Subcutaneous abdominal adipose tissue (tissue), 5 donors: ENCODE measurements around the gene DBN1.
"Not testable (repeated sequence)": the region's sequence is repeated elsewhere in the genome, so short reads cannot be mapped to it uniquely, and the experiment has no call there.

Source experiments
- H3K27ac ChIP-seq: one replicate; pipeline ENCODE4 v1.7.0; 2013; ENCODE audit warnings: low read depth, mild to moderate bottlenecking, inconsistent platforms, low read length, moderate library complexity
- H3K27me3 ChIP-seq, 5 donors: one replicate each; pipeline ENCODE4 v1.7.0; 2013; ENCODE audit warnings: low read length in 5 of 5, inconsistent platforms in 1 of 5; ENCODE audit not compliant: control insufficient read depth in 5 of 5, insufficient read depth in 4 of 5
- H3K36me3 ChIP-seq, 5 donors: one replicate each; pipeline ENCODE4 v1.7.0; 2013; ENCODE audit warnings: low read length in 5 of 5; ENCODE audit not compliant: control insufficient read depth in 5 of 5, insufficient read depth in 5 of 5
- H3K4me1 ChIP-seq, 5 donors: one replicate each; pipeline ENCODE4 v1.7.0; 2013; ENCODE audit warnings: low read length in 5 of 5, mild to moderate bottlenecking in 3 of 5, moderate library complexity in 1 of 5; ENCODE audit not compliant: control insufficient read depth in 5 of 5, insufficient read depth in 5 of 5
- H3K4me3 ChIP-seq, 5 donors: one replicate each; pipeline ENCODE4 v1.7.0; 2013; ENCODE audit warnings: low read length in 5 of 5, low read depth in 1 of 5
- H3K9ac ChIP-seq, 5 donors: one replicate each; pipeline ENCODE4 v1.7.0; 2013; ENCODE audit warnings: low read length in 5 of 5, mild to moderate bottlenecking in 4 of 5, moderate library complexity in 3 of 5
- H3K9me3 ChIP-seq, 5 donors: one replicate each; pipeline ENCODE4 v1.7.0; 2013; ENCODE audit warnings: low read length in 5 of 5; ENCODE audit not compliant: control insufficient read depth in 5 of 5
- donor health status: healthy.
- donor health status: healthy.
- donor health status: healthy.
- donor health status: healthy.
- donor health status: healthy.

DBN1 gene

DNA sequence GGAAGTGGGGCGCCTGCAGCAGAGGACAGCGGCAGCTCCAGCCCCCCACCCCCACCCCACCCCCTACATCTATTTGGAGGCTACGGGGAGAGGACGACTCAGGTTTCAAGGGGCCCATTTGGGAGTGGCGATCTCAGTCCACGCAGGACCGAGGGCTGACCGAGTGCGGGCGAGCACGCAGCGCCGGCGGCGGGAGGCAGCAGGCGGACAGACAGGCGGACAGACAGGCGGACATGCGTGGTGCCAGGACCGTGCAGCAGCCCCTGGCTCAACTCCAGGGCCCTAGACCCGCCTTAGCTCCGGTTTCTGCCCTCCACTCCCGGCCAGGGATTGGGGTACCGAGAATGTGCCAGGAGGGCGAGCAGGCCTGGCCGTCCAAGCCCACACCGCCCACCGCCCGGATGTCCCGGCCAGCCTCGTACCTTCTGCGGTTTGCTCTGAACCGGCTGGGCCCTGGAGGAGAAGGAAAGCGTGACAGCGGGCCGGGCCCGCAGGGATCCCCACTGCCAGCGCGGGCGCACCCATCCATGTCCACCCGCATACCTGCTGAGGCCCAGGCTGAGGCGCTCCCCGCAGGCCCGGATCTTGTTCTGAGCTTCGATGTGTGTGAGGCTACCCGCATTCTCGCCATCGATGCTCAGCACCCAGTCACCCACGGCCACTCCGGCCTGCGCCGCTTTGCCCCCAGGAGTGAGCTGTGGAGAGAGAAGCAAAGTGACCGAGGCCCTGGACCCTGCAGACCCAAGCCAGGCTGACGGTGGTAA lies 18.7 kb upstream of the DBN1 start:
- no peak overlapping the region for H3K4me3 ChIP-seq
- no peak overlapping the region for H3K9ac ChIP-seq
- peaks cover 0 to 40% (median 34%) of the 10 kb centered on the region in 5 donors for H3K4me1 ChIP-seq
- H3K9me3 ChIP-seq, result no peaks in the 10 kb centered on the region
- H3K27ac ChIP-seq, result no peak overlapping the region
- H3K27me3 ChIP-seq, result no peaks in the 10 kb centered on the region
- peaks cover 0 to 55% (median 42%) of the 10 kb centered on the region in 5 donors for H3K36me3 ChIP-seq

DNA sequence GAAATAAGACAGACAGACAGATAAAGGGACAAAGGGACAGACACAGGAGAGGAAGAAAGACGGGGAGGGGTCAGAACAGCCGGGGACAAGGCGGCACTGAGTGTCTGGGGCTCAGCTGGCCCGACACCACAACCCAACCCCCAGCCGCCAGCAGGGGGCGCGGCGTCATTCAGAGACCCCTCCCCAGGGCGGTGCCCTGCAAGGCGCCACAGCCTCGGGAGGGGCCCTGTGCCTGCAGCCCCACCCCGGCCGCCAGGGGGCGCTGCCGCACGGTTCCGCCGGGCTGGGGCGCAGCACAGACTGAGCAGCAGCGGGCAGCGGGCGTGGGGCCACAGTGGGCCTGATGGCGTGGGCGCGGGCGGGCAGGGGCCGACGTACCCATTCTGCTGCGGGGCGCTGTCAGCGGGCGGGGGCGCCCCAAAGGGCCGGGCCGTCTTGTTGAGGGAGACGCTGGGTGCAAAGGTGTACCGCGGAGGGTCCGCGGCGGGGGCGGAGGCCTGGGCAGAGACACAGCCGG lies 18.1 kb upstream of the DBN1 start:
- H3K36me3 ChIP-seq, result peaks cover 0 to 57% (median 44%) of the 10 kb centered on the region in 5 donors
- H3K4me1 ChIP-seq, result peaks cover 0 to 34% (median 28%) of the 10 kb centered on the region in 5 donors
- H3K9ac ChIP-seq, result no peak overlapping the region
- H3K9me3 ChIP-seq, result no peaks in the 10 kb centered on the region
- H3K27me3 ChIP-seq, result no peaks in the 10 kb centered on the region
- H3K27ac ChIP-seq, result no peak overlapping the region
- no peak overlapping the region for H3K4me3 ChIP-seq

DNA sequence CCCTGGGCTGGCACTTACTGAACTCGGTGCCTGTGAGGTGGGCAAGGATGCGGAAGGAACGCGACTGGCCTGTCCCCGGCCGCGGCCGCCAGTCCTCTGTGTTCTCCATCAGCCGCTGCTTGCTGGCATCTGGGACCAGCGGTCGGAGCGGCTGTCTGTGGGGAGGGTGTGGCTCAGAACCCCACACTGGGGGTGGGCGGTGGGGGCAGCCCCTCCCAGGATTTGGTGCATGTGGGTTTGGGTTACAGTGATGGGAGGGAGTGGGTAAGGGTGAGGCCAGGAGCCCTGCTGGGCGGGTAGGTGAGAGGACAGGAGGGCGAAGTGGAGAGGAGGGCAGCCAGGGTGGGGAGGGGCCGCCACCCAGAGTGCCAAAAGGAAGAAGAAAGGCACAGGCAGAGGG lies 17.6 kb upstream of the DBN1 start:
- peaks cover 0 to 29% (median 23%) of the 10 kb centered on the region in 5 donors for H3K4me1 ChIP-seq
- no peak overlapping the region for H3K27ac ChIP-seq
- H3K4me3 ChIP-seq, result no peak overlapping the region
- H3K9ac ChIP-seq, result no peak overlapping the region
- H3K9me3 ChIP-seq, result no peaks in the 10 kb centered on the region
- peaks cover 0 to 57% (median 48%) of the 10 kb centered on the region in 5 donors for H3K36me3 ChIP-seq
- no peaks in the 10 kb centered on the region for H3K27me3 ChIP-seq

DNA sequence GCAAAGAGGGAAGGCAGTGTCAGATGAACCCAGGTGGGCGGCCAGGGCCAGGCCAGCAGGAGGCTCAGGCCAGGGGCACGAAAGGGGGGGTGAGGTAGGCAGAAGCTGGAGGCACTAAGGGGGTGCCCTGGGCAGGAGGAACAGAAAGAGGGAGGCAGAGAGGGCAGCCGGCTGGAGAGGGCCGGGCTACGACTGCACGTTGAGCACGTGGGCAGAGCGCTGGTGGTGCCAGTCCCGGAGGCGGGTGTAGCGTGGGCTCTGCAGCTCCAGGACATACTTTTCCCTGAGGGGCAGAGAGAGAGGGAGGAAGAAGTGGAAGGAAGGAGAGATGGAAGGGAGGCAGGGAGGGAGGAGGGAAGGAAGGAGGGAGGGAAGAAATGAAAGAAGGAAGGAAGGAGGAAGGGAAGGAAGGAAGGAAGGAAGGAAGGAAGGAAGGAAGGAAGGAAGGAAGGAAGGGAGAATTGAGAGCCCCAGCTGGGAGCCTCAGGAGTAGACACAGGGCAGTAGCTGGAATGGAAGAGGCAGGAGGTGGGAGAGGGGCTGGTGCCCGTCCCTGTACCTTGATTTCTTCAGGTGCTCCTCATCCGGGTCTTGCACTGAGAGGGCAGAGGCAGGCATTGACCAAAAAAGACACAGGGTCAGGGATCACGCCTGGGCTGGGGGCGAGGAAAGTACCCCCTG lies 17.0 kb upstream of the DBN1 start:
- Histone ChIP-seq H3K27me3 (no peaks in the 10 kb centered on the region), H3K4me3 (no peak overlapping the region), H3K36me3 (peaks cover 0 to 58% (median 51%) of the 10 kb centered on the region in 5 donors), H3K27ac (no peak overlapping the region), H3K4me1 (peaks cover 0 to 24% (median 18%) of the 10 kb centered on the region in 5 donors), H3K9ac (no peak overlapping the region), H3K9me3 (no peaks in the 10 kb centered on the region)

DNA sequence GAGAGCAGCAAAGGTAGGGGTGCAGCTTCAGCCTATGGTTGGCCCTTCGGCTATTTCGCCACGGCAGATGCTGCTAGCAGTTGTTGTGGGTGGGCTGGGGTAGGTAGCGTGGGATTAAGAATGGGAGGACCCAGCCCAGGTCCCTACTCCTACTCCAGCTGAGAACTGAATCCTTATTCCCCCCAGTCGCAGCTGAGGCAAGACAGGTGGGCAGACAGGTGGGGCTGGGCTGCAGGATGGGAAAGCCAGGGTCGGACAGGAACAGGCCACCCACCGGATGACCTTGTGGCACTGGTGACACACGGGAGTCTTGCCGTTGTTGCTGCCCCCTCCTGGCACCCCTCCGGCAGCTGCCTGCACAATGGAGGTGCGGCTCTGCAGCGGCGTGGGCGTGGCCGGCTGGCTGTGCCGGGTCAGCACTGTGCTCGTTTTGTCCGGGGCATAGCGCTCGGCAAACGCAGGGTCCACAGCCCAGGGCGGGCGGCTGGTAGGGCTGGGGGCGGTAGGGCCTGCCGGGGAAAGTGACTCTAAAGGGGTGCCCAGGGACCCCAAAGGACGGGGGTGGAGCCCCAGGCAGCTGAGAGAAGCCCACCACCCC lies 15.8 kb upstream of the DBN1 start:
- H3K27ac ChIP-seq, result no peak overlapping the region
- no peak overlapping the region for H3K9ac ChIP-seq
- H3K4me1 ChIP-seq, result peaks cover 0 to 11% (median 5%) of the 10 kb centered on the region in 5 donors
- peaks cover 0 to 70% (median 58%) of the 10 kb centered on the region in 5 donors for H3K36me3 ChIP-seq
- H3K4me3 ChIP-seq, result no peak overlapping the region
- no peaks in the 10 kb centered on the region for H3K9me3 ChIP-seq
- H3K27me3 ChIP-seq, result no peaks in the 10 kb centered on the region

DNA sequence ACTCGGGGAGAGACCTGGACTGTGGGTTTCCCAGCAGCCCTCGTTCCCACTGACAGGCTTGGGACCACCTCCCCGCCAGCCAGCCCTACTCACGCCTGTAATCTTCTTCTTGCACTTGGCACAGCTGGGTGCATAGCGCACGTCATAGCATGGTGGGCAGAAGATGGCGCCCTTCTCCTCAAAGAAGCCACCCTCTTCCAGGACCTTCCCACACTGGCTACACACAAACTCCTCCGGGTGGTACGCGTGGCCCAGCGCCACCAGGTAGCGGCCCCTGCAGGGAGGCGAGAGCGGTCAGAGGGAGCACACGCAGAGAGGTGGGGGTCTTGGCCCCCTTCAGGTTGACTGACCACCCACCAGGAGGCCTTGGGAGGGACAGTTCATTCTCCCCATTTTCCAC lies 14.5 kb upstream of the DBN1 start:
- H3K27me3 ChIP-seq, result no peaks in the 10 kb centered on the region
- H3K27ac ChIP-seq, result no peak overlapping the region
- no peaks in the 10 kb centered on the region for H3K9me3 ChIP-seq
- no peak overlapping the region for H3K4me3 ChIP-seq
- H3K9ac ChIP-seq, result no peak overlapping the region
- H3K36me3 ChIP-seq, result peaks cover 0 to 82% (median 68%) of the 10 kb centered on the region in 5 donors
- peaks cover 0 to 7% (median 0%) of the 10 kb centered on the region in 5 donors for H3K4me1 ChIP-seq

DNA sequence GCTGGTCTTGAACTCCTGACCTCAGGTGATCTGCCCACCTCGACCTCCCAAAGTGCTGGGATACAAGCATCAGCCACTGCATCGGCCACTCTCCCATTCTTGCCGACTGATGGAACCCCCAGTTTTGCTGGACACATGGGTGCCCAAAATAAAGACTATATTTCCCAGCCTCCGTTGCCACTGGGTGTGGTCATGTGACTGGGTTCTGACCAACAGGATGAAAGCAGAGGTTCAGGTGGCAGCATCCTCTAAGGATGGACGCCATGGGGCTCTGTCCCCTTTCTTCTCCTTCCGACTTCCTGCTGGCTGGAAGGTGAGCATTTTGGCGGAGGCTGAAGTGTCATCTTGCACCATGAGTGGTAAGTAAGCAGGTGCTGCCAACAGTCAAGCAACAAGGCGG lies 13.7 kb upstream of the DBN1 start:
- Histone ChIP-seq H3K9ac (no peak overlapping the region), H3K27me3 (no peaks in the 10 kb centered on the region), H3K9me3 (no peaks in the 10 kb centered on the region), H3K4me1 (peaks cover 0 to 7% (median 0%) of the 10 kb centered on the region in 5 donors), H3K36me3 (peaks cover 0 to 75% (median 62%) of the 10 kb centered on the region in 5 donors), H3K27ac (no peak overlapping the region), H3K4me3 (no peak overlapping the region)

DNA sequence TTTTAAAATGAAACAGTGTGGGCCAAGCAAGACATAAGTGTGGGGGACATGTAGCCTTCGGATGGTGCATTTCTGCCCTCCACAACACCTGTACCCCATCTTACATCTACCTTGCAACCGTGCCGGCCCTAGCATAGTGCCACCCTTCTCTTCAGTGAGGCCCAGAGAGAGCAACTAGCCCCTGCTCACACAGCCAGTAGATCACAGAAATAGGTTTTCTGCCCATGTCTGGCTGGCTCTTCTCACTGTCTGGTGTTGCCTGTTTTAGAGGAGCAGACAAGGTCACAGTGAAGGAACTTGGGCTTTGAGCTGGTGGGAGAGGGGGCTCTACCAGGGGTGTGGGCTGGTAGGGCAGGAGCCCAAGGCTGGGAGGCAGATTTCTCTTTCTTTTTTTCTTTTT lies 12.8 kb upstream of the DBN1 start:
- no peak overlapping the region for H3K9ac ChIP-seq
- H3K36me3 ChIP-seq, result peaks cover 0 to 73% (median 63%) of the 10 kb centered on the region in 5 donors
- no peaks in the 10 kb centered on the region for H3K27me3 ChIP-seq
- H3K4me1 ChIP-seq, result peaks cover 0 to 7% (median 0%) of the 10 kb centered on the region in 5 donors
- H3K9me3 ChIP-seq, result no peaks in the 10 kb centered on the region
- H3K27ac ChIP-seq, result no peak overlapping the region
- no peak overlapping the region for H3K4me3 ChIP-seq

DNA sequence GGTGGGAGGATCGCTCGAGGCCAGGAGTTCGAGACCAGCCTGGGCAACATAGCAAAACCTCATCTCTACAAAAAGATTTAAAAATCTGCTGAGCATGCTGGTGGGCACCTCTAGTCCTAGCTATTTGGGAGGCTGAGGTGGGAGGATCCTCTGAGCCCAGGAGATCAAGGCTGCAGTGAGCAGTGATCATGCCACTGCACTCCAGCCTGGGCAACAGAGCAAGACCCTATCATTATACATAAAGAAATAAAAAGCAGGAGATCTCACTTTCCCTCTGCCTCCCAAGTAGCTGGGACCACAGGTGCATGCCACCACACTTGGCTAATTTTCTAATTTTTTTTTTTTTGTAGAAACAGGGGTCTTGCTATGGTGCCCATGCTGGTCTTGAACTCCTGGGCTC lies 12.3 kb upstream of the DBN1 start:
- not testable (repeated sequence) for H3K9me3 ChIP-seq, H3K4me1 ChIP-seq, H3K27me3 ChIP-seq, H3K4me3 ChIP-seq, H3K27ac ChIP-seq, H3K9ac ChIP-seq
- H3K36me3 ChIP-seq, result peaks cover 0 to 68% (median 58%) of the 10 kb centered on the region in 5 donors
